ENCODE data around the gene MRAP2.
A peak's percentile ranks its signal among the peaks of the same experiment; 100 is the strongest.
"Not testable (repeated sequence)": the region's sequence is repeated elsewhere in the genome, so short reads cannot be mapped to it uniquely, and the experiment has no call there.

The MRAP2 gene

DNA sequence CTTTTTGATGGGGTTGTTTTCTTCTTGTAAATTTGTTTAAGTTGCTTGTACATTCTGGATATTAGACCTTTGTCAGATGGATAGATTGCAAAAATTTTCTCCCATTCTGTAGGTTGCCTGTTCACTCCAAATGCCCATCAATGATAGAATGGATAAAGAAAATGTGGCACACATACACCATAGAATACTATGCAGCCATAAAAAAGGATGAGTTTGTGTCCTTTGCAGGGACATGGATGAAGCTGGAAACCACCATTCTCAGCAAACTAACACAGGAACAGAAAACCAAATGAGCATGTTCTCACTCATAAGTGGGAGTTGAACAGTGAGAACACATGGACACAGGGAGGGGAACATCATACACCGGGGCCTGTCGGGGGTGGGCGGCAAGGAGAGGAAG is 1.6 kb upstream of the MRAP2 start:
- DNase-seq (ENCODE audit: low read depth), result not testable (repeated sequence)

DNA sequence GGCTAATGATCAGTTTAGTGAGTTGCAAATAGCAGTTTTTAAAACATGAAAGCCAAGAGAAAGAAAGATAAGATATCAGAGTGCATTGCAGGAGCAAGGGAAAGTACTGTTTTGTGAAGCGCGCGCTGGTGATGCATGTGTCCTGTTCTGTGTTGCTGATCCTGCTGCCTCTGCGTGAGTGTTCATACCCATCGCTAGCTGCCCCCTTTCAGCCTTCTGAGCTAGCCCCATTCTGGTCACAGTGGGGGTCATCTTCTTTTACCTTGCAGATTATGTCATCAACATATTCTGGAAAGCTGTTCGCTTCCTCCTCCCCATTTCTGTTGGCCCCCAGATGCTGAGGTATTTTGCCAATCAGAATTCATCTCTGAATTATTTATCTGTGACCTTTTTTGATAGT is 1.9 kb downstream of the MRAP2 start:
- DNase-seq (ENCODE audit: low read depth), result no peak

DNA sequence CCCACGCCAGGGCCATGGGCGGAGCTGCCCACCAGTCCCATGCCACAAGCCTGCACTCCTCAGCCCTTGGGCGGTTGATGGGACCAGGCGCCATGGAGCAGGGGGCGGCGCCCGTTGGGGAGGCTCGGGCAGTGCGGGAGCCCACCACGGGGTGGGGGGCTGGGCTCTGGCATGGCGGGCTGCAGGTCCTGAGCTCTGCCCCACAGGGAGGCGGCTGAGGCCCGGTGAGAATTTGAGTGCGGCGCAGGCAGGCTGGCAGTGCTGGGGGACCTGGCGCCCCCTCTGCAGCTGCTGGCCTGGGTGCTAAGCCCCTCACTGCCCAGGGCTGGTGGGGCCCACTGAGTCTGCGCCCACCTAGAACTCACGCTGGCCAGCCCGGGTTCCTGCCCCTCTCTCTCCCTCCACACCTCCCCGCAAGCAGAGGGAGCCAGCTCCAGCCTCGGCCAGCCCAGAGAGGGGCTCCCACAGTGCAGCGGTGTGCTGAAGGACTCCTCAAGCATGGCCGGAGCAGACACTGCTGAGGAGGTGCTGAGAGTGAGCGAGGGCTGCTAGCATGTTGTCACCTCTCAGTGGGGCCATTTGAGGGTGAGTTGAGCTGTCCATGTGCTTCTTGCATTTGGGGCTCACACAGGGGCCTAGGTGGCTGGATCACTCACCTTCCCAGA is 4.0 kb downstream of the MRAP2 start:
- DNase-seq (ENCODE audit: low read depth), result no peak

DNA sequence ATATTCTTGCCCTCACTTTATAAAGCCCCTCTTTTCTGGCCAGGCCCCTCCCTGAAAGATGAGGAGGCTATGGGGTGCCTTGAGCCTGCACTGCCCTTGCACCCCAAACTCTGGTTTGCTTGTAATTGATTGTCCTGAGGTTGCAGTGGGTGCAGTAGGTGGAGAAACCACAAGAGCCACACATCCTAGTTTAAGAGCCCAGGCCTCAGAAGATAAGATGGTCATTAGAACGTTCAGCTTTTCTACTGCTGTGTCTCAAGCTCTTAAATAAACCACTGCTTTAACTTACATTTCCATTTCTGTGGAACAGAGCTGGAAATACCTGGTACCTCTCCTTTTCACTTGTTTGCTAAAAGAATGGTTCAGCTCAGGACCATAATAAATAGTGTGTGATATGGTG is 9.0 kb downstream of the MRAP2 start:
- no peak for DNase-seq (ENCODE audit: low read depth)

DNA sequence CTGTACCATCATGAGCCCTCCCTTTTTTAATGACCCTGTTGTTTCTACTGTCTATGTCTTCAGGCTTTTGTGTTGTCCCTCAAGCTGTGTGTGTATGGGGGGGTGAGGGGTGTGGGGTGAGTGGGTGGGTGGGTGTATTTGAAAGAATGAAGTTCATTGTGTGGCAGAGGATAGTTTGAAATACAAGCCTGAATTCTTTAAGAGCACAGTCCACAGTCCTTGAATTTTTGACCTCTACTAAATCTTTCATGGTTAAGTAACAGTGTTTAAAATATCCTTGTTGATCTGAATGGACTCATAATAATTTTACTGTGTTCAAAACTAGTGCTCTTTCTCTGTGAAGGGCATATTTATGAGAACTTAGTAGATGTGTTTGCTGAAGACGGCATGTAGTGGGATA is 10.0 kb downstream of the MRAP2 start:
- DNase-seq (ENCODE audit: low read depth), result no peak

DNA sequence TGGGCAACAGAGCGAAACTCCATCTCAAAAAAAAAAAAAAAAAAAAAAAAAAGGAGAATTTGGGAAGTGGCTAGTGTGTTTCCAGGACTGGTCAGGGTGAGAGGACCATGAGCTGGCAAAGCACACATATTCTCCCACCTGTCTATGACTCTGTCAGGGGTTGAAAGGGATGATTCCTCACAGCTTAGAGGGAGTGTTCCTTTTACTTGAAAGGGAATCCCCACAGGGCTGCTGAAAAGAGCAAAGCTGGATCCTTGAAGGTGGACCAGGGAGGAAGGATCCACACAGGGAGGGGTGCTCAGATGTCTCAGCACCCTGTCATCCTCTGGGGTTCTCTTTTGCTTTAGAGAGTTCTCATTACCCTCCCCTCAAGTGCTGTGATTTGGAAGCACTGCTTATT is 13.2 kb downstream of the MRAP2 start:
- DNase-seq (ENCODE audit: low read depth), result no peak

DNA sequence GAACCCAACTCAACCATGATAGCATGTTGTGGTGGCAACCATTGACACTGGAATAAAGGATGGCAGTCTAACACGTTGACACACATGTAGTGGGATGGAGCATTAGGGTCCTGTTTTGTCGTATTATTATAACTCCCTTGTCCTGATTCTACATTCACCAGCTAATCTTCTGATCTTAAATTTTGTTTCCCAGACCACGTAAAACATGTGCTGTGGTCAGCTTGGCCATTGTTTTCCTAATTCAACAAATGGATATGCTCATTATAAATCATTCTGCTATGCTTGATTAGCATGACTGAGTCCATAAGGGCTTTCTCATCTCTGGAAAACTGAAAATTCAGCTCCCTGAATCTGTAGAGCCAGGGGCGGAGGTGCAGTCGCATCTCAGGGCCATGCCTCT is 15.0 kb downstream of the MRAP2 start:
- no peak for DNase-seq (ENCODE audit: low read depth)

DNA sequence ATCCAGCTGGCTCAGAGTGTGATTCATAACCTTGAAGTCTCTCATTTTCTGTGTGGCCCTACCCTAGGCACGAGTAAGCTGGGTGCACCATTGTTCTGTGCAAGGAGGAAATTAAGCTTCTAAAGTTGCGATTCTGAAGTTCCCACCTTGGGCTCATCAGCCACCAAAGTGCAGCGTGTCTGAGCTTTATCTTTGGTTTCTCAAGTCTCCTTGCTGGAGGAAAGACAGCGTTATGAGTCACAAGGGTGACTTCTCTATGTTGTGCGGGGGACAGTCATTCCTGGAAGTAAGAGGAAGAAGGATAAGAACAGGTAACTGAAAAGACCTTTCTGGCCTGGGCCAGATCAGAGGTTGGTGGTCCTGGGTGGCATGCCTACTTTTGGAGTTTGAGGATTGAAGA is 16.8 kb downstream of the MRAP2 start:
- no peak for DNase-seq (ENCODE audit: low read depth)

DNA sequence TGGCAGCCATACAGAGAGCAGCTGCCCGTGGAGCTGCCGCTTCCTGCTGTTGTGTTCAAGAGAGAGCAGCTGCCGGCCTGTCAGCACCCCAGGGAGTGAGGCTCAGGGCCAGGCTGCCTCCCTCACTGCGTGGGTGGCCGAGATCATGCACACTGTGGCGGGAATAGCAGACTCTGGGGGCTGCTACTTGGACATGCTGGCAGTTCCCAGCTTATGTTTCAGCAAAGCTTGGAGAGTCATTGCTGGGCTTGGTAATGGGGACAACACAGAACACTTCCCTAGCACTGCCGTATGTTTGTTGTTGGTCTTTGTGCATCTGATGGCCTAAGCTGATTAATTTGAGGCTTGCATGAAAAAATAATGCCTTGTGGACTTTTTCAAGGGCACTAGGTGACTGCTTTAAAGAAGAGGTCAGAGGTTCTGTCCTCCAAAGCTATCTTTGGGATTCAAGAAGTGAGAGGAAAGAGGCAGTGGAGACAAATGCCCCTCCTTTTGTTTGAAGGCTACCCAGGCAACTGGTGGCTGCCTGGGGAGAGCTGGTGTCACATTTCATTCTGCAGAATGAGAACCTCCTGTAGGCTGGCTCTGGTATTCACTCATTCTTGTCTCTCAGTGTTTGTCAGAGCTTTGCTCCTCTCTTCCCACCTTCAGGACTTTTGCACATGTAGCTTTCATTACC is 18.8 kb downstream of the MRAP2 start:
- peak; percentile 30 for DNase-seq (ENCODE audit: low read depth)

DNA sequence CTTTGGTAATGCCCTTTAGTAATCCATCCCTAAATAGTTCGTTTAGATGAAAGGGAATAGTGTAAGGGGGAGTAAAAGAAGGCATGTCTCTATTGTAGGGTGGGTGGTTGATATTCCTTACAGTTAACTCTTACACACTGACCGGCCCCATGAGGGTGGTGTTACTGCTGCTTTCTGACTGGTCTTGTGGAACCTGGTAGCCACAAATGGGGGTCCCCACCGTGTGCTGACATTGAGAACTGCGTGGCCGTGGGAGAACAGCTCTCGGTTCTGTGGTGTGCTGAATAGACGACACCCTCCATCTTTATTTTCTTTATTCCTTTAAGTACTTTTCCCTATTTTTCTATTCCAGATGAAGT is 19.3 kb downstream of the MRAP2 start:
- no peak for DNase-seq (ENCODE audit: low read depth)

DNA sequence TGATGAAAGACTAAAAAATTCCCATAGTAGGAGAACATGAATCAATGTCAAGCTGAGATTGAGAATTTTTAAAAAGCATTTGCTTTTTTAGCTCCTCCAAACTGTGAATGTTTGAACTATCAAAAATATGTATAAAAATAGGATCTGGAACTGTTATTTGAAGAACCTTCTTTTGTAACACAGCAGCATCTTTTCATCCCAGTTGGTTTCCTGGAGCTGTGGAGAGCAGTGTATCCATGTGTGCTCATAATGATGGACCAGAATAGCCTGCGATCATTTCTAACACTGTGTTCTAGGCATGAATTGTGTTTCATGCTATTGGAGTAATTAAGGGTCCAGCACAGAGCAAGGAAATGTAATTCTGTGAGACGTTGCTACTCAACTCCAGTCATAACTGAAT is 22.1 kb downstream of the MRAP2 start:
- no peak for DNase-seq (ENCODE audit: low read depth)

DNA sequence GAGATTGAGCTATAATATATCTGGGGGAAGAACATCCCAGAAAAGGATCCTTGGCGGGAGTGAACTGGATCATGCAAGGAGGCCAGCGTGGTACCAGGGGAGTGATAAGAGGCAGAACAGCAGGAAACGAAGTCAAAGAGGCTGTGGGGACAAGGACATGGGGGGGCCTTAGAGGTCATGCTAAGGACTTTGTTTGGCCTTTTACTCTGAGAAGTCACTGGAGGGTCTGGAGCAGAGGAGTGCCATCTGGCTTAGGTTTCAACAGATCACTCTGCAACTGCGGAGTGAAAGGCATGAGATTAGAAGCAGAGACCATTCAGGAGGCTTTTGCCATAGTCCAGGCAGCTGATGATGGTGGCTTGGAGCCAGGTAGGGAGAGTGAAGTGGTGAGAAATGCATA is 24.3 kb downstream of the MRAP2 start:
- DNase-seq (ENCODE audit: low read depth), result no peak

DNA sequence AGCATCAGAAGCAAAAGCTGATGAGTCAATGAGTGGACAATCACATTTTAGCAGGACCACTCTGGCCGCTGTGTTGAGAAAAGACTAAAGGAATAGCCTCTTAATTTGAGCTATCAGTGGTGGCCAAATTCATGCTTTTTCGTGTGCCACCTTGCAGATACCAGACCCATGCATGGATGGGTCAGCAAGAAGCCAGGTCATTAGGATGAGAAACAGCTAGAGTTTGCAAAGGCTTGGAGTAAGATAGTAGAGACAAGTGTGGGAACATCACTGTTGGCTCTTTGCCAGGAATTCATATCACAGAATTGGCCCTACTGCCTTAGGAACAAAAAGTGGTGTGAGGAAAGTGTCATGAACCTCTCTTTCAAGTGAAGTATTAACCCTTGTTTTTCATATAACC is 25.5 kb downstream of the MRAP2 start:
- no peak for DNase-seq (ENCODE audit: low read depth)

DNA sequence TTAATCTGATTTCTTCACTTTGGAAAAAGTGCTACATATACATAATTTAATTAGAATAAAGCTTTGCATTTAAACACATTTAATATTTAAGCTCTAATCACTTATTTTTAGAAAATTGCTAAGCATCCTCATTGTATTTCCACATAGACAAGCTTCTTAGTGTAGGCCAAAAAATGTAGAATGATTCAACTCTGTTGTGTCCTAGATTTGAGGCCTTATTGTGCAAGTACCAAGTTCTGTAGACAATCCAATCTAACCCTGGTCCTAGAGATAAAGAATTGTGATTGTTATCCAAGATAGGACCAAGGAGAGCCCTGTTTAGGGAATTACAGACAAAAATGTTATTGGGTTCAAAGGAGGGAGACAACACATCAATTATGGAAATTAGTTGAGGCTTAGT is 27.6 kb downstream of the MRAP2 start:
- DNase-seq (ENCODE audit: low read depth), result no peak

DNA sequence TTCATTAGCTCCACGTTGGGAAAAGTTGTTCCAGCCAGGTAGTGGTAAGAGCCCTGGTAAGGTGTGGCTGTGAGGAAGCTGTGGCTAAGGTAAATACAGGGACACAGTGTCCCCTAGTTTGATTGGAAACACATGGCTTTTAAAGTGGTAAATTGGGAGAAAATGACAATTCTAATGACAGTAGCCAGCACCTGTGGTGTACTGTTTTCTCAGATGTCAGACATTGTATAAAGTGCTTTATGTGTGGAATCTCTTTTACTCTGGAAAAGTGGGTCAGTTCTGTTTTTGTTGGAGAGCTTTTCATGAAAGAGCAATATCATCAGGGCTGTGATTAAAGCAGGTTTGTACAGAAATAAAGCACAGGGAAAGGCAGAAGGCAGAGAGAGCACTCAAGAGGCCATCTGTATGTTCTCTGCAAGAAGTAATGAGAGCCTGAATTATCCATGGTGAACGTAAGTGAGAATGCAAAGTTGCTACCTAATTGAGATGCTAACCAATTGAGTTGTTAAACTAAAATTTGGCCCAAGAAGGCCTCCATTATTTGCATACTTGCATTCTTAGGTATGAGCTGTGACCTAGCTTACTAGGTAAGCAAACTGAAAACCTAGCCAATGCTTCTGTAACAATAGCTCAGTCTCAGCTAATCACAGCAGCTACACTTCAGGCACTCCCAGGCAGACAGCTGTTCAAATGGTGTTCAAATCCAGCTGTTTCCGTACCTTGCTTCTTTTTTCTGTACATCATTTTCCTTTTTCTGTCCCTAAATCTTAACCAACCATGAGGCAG is 28.2 kb downstream of the MRAP2 start:
- DNase-seq (ENCODE audit: low read depth), result no peak

DNA sequence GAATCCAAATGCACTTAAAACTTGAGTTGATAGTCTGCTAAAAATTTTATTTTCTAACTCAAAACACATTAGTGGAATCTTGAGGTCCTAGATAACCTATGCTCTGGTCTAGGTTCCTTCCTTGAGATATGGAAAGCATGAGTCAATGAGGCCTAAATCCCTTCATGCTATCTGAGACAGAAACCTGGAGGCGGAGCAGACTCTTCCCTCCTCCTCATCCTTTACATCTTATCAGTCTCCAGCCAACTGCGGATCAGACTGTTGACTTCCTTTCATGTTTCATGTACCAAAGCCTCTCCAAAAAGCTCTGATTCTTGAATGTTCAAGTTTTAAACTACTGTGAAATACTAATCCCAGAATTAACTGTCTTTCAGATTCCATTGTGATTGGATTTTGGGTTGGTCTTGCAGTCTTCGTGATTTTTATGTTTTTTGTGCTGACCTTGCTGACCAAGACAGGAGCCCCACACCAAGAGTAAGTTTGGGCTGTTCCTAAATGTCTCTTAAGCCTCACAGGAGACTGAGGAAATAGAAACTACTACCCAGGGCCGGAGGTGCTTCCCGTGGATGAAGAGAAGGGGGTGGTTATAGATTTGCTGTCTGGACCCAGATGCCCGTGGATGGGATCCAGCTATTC is 29.1 kb downstream of the MRAP2 start:
- DNase-seq (ENCODE audit: low read depth), result no peak

DNA sequence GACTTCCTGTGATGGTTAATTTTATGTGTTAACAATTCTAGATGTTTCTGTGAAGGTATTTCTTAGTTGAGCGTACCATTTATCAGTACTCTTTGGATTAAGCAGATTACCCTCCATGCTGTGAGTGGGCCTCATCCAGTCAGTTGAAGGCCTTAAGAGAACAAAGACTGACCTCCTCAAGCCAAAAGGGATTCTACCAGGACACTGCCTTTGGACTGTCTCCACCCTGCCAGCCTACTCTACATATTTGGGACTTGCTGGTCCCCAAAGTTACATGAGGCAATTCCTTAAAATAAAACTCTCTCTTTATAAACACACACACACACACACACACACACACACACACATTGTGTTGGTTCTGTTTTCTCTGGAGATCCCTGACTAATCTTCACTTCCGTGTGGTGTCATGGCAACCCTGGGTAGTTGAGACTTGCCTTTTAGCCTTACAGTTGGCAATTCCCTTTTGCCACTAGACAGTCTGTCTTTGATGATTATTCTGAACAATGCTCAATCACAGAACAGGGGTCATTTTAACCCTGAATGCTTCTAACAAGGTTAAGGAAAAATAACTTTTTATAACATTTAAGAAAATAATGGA is 32.2 kb downstream of the MRAP2 start:
- peak; percentile 46 for DNase-seq (ENCODE audit: low read depth)

DNA sequence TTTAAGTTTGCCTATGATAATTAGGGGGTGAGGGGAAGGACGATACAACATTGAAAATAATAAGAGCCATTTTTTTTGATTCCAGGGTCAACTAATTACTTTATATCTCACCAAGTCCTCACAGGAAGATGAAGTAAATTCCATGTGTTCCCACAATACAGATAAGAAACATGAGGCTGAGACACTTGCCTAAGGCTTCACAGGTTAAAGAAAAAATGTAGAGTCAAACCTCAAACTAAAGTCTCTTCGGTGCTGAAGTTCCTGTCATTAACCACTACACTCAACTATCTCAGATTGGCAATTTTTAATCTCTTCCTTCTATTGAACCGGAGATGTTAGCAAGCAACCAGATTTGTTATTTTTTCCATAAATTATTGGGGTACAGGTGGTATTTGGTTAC is 33.0 kb downstream of the MRAP2 start:
- no peak for DNase-seq (ENCODE audit: low read depth)

DNA sequence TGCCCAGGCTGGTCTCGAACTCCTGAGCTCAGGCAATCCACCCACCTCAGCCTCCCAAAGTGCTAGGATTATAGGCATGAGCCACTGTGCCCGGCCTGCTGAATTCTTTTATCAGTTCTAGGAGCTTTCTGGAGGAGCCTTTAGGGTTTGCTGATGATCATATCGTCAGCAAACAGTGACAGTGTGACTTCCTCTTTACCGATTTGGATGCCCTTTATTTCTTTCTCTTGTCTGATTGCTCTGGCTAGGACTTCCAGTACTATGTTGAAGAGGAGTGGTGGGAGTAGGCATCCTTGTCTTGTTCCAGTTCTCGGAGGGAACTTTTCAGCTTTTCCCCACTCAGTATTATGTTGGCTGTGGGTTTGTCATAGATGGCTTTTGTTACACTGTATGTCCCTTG is 35.3 kb downstream of the MRAP2 start:
- DNase-seq (ENCODE audit: low read depth), result not testable (repeated sequence)

DNA sequence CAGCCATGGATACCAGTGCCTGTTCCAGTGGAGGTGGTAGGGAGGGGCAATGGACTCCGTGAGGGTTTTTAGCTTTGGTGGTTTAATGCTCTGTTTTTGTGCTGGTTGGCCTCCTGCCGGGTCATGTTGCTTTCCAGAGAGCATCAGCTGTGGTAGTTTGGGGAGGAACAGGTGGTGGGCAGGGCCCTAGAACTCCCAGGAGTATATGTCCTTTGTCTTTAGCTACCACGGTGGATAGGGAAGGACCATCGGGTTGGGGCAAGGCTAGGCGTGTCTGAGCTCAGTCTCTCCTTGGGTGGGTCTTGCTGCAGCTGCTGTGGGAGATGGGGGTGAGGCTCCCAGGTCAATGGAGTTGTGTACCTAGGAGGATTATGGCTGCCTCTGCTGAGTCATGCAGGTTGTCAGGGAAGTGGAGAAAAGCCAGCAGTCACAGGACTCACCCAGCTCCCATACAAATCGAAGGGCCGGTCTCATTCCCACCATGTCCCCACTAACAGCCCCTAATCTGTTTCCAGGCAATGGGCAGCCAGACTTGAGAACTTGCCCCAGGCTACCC is 38.9 kb downstream of the MRAP2 start:
- no peak for DNase-seq (ENCODE audit: low read depth)

DNA sequence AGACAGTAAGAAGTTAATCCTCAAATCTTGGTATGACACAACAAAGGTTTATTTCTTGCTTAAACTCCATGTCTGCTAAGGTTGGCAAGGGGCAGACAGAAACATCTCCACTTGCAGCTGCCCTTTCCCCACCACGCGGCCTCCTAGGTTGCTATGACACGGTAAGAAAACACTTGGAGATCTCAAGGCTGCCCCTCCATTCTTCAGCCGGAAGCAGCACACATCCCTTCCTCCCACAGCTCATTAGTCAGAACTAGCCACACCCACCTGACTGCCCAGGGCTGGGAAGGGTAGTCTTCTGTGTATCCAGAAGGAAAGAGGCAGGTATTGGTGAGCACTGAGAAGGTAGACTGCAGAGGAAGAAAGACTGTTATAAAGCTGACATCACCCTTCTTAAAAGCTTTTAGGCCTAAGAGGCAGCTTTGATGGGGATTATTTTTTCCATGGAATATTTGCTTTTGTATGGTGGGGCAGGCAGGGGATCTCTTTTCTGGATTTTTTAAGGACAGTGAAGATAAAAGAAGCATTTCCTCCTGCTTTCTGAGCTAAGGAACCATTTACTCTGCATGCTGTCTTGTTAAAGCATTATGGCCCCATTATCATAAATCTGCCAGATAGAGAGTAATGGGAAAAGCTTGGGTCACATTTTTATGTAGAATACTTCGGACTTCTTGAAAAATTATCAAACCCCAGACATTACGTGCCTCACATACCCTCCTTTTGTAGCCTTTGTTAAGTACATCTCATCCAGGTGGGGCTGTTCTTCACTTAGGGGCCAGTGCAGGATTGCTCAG is 41.6 kb downstream of the MRAP2 start:
- DNase-seq (ENCODE audit: low read depth), result peak; percentile 57
